Right lobe of liver (tissue), 4 donors: ENCODE results near the gene GCNT4.

ENCODE experiments used
- POLR2A ChIP-seq: fragments of 450-650 bp; IDR thresholded peaks from one replicate; pipeline ENCODE4 v1.6.1; 2017; ENCODE audit warnings: antibody characterized with exemption, mild to moderate bottlenecking
- TF ChIP-seq, protein P1 (sequence below), 4 donors: fragments of 200-600 bp in 3 of 4; fragments of 450-650 bp in 1 of 4; IDR thresholded peaks; one replicate each; pipeline versions ENCODE4 v1.5.1 to v1.8.0; 2016 to 2022; ENCODE audit warnings: antibody characterized with exemption in 4 of 4, mild to moderate bottlenecking in 2 of 4
- donor health status: DM: no; HTN: no; CAD: no.
- donor health status: DM: no; HTN: no; CAD: no.
- donor health status: DM: no; HTN: yes; CAD: no.

- TF ChIP-seq, protein P1, sequence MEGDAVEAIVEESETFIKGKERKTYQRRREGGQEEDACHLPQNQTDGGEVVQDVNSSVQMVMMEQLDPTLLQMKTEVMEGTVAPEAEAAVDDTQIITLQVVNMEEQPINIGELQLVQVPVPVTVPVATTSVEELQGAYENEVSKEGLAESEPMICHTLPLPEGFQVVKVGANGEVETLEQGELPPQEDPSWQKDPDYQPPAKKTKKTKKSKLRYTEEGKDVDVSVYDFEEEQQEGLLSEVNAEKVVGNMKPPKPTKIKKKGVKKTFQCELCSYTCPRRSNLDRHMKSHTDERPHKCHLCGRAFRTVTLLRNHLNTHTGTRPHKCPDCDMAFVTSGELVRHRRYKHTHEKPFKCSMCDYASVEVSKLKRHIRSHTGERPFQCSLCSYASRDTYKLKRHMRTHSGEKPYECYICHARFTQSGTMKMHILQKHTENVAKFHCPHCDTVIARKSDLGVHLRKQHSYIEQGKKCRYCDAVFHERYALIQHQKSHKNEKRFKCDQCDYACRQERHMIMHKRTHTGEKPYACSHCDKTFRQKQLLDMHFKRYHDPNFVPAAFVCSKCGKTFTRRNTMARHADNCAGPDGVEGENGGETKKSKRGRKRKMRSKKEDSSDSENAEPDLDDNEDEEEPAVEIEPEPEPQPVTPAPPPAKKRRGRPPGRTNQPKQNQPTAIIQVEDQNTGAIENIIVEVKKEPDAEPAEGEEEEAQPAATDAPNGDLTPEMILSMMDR (IDR thresholded peaks at IDR 0.05), result no peak
- no peak for TF ChIP-seq POLR2A
Observed at GRCh38 chr5:75028090-75028489, 24.3 kb downstream of the GCNT4 start.
